ENCODE results near the gene RBPJ.
A peak's percentile ranks its signal among the peaks of the same experiment; 100 is the strongest.

The RBPJ gene

DNA sequence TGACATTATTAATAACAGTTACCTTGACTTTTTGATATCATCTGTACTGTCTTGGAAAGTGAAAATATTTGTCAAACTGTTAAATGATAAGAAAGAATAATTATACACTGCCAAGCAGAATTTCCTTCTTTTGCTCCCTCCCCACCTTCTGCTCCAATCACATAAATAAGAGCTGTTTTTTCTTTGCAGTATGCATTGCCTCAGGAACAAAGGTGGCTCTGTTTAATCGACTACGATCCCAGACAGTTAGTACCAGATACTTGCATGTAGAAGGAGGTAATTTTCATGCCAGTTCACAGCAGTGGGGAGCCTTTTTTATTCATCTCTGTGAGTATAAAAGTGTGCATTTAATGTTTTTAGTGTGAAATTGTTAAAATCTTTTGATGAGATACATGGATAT, 103.3 kb downstream of the RBPJ start:
- no peak for DNase-seq

DNA sequence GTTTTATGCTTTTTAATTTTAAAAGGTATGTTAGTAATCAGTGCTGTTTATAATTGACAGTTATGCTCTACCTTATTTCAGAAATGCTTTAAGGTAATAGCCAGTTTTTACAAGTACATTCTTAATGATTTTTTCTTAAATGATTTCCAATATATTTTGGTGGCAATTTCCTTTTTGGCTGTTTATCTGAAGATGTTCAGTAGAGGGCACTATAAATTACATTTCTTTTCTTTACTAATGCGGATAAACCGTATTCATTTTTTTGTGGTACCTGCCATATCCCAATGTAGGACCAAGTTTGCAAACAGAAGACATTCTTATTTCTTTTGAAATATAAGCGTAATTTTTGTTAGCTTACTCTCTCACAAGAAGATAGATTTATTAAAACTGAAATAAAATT, 104.0 kb downstream of the RBPJ start:
- DNase-seq: no peak

GRCh38 chr4:26425953-26426352, 105.1 kb downstream of the RBPJ start:
- DNase-seq: no peak

GRCh38 chr4:26426892-26427291, 106.1 kb downstream of the RBPJ start:
- DNase-seq: no peak

- DNase-seq: no peak
Observed at GRCh38 chr4:26429910-26430309, 109.1 kb downstream of the RBPJ start.

DNA sequence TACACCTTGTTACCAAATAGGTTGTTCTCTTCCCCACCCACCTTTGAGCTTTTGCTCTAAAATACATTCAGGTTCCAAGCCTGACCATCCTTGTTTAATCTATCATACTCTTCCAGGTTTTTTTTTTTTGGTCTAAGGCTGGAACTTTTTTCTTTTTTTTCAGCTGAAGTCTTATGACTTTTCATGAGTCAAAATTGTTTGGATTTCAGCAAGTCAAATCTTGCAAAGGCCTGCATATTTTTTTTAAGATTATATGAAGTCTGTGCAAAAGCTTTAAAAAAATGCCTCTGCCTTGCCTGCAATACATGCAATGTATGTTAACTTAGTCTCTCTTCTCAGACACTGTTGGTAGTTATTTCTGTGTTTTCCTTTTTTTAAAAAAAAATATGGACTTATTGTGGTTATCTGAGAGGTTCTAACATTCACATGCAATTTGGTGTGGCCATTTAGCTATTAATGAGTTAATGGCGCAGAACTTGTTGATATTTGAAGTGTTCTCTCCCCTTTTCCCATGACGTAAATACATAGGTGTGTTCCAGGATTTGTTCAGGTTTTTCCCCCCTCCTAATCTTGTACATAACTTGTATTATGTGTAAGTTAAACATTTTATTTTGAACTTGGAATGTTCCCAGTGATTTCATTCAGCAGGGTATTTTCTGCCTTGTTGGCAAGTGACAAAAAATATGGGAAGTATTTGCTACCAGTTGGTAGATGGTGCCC, 110.8 kb downstream of the RBPJ start:
- no peak for DNase-seq

GRCh38 chr4:26432419-26432818, 111.6 kb downstream of the RBPJ start:
- no peak for DNase-seq

- DNase-seq: no peak
Observed at GRCh38 chr4:26433556-26433955, 112.7 kb downstream of the RBPJ start.

DNA sequence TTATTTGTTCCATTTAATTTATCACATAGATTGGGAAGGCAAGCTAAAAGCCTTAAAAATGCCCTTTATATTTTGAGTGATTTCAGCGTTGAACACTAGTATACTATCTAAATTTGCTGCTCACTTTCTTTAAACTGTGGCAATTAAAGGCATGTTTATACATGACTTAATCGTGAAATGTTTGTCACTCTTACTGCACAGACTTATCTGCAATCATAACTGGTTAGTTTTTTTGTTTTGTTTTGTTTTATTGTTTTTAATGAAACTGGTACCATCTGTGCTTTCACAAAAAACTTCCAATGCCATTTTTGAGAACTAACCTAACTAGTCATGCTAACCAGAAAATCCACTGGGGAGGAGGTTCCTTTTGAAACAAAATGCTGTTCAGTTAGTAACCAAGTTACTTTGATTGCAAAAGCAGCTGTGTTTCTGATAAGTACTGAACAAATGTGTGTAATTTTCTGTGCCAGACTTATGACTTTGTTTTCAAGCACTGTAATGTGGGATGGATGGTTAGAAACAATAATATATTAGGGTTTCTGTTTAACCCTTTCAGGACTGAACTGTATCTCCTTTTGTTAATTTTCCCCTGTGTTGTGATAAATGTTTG, 113.3 kb downstream of the RBPJ start:
- DNase-seq: no peak

GRCh38 chr4:26441102-26441501, 120.3 kb downstream of the RBPJ start:
- DNase-seq: no peak

- DNase-seq: no peak
Observed at GRCh38 chr4:26441771-26442170, 121.0 kb downstream of the RBPJ start.

DNA sequence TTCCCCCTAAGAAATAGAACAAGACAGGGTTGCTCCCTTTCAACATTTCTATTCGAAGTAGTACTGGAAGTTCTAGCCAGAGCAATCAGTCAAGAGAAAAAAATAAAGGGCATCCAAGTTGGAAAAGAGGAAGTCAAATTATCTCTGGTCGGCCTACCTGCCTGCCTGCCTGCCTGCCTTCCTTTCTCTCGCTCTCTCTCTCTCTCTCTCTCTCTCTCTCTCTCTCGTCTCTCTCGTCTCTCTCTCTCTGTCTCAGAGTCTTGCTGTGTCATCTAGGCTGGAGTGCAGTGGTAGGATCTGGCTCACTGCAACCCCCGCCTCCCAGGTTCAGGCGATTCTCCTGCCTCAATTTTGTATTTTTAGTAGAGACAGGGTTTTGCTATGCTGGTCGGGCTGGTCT, 126.6 kb downstream of the RBPJ start:
- DNase-seq: no peak

DNA sequence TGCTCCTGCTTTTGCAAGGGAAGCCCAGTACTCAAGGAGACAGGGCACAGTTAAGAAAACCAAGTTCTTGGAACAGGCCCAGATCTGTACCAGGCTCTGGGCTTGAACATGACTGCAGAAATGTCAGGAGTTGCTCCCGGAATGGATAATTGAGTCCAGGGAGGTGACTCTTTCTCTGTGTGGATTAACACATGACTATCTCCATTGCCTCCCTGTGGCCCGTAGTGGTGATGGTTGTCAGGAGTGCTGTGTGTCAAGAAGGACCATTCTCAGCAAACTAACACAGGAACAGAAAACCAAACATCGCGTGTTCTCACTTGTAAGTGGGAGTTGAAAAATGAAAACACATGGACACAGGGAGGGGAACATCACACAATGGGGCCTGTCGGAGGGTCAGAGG, 129.6 kb downstream of the RBPJ start:
- no peak for DNase-seq

DNA sequence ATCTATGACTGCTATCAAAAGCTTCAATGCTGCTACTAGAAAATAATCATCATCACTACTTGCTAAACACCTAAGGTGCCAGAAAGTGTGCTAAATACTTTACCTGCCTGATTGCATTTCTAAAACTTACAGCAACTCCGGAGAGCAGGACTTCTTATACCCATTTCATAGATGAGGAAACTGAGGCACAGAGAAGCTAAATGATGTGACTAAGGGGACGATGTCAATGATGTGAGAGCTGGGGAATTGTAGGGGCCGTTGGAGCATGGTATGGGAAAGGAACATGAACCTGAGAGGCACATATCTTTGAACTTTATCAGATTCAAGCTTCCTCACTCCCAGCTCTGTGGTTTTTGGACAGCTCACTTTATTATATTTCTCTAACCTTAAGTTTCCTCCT, 130.8 kb downstream of the RBPJ start:
- no peak for DNase-seq

DNA sequence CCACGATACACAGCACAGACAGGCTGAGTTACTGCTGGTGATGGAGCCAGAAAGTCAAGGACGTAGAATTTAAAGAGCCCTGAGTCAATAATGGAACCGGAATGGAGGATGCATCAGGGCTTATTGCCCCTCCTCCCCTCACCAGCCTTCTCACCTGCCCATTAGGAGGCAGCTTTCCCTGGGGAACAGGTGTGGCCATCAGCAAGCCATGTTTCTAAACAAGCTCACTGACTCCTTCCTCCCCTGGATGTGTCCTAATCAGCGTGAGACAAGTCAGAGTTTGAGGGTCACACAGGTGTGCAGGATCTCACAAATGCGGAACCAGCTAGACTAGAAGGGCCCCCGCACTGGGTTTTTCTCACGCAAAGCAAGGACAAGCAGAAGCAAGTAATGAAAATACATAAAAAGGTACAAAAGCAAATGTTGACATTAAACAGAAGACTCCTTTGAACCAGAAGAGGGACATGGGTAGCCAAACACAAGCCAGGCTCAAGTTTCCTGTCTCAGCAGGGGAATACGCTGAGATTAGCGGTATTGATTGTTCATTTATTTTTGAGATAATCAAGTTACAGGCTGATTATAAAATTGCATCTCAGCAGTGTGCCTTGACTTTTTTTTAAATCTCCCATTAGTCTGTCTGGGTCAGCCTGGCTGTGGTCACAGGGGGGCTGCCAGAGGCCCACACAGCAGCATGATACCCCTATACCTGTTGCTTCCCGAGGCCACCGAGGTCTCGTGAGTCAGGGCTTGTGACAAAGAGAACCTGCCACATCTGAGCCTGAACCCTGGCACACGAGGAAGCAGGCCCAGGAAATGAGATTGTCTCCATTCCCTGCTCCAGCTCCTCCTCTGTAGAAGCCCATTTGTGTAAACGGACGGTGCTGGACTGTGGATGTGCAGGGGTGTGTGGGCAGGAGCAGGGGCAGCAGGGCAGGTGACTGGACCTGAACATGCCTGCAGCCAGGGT, 132.0 kb downstream of the RBPJ start:
- no peak for DNase-seq

- DNase-seq: no peak
Observed at GRCh38 chr4:26454961-26455360, 134.1 kb downstream of the RBPJ start.

GRCh38 chr4:26455571-26455970, 134.8 kb downstream of the RBPJ start:
- DNase-seq: no peak

GRCh38 chr4:26457412-26457811, 136.6 kb downstream of the RBPJ start:
- no peak for DNase-seq

DNA sequence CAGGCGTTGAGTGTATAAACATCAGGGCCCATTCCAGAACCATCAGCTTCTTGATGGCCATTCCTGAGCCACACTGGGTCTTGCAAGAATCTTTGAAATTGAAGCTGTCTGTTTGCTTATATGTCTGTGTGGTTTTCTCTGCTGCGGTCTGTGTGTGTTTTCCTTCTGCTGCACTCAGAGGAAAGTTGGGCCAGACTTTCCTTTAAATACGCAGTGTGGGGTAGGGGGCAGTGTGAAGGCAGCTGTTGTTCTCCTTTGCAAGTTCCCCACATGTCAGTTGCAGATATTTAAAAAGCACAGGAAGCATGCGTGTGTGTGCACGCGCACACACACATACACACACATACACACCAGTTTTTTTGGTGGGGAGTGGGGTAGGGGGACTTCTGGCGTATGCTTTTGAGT, 137.3 kb downstream of the RBPJ start:
- no peak for DNase-seq

- DNase-seq: peak in 1 of 5 experiments; percentile 72
Observed at GRCh38 chr4:26459054-26459755, 138.4 kb downstream of the RBPJ start.

GRCh38 chr4:26459756-26460530, 139.1 kb downstream of the RBPJ start:
- DNase-seq: no peak

DNA sequence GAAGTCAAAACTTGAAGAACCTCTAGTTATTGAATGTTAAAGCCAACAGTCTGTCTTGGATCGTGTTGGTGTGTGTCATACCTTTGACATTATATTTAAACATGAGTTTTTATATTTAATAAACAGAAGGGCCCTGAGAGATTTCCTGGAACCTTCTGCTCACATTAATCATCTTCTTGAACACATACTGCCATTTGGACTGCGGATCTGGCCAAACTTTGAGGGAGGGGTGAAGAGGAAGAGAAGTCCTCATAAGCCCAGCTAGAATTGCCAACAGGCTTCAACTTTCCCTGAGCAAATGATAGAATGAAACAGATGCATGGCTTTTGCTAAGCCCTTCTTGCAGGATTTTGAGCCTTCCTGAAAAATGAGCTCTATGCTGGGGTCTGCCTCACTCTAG, 142.1 kb downstream of the RBPJ start:
- DNase-seq: no peak

Measured in T-helper 2 cell (primary cell).